Liver (tissue), 9 donors: ENCODE measurements around the gene TMC2. TPM values are rescaled to one million over a fixed set of nuclear protein-coding genes. Genes with fewer than 3 reads are reported as not detected.

Experiments
- DNase-seq: peaks from one replicate; pipeline ENCODE4 v3.0.0-alpha.2; 2017; ENCODE audit warnings: low spot score
- H3K27ac ChIP-seq, 2 donors: one replicate each; pipeline ENCODE4 v1.7.0; 2013; ENCODE audit warnings: inconsistent platforms in 2 of 2, low read length in 2 of 2, control low read depth in 1 of 2, low read depth in 1 of 2, mild to moderate bottlenecking in 1 of 2
- H3K27me3 ChIP-seq, 4 donors: one replicate each; pipeline versions ENCODE4 v1.6.1 to v1.7.0; 2013; ENCODE audit warnings: low read length in 3 of 4, inconsistent platforms in 1 of 4, mild to moderate bottlenecking in 1 of 4, moderate library complexity in 1 of 4; ENCODE audit not compliant: control insufficient read depth in 4 of 4, insufficient read depth in 4 of 4
- H3K36me3 ChIP-seq, 4 donors: one replicate each; pipeline versions ENCODE4 v1.6.1 to v1.7.0; 2013; ENCODE audit warnings: low read length in 3 of 4, mild to moderate bottlenecking in 3 of 4, low read depth in 1 of 4, moderate library complexity in 1 of 4; ENCODE audit not compliant: control insufficient read depth in 4 of 4, insufficient read depth in 3 of 4
- H3K4me1 ChIP-seq, 4 donors: one replicate each; pipeline versions ENCODE4 v1.6.1 to v1.7.0; 2013; ENCODE audit warnings: low read length in 3 of 4, mild to moderate bottlenecking in 3 of 4, moderate library complexity in 1 of 4; ENCODE audit not compliant: control insufficient read depth in 4 of 4, insufficient read depth in 4 of 4
- H3K4me3 ChIP-seq, 3 donors: one replicate each; pipeline versions ENCODE4 v1.6.1 to v1.7.0; 2013; ENCODE audit warnings: low read length in 3 of 3, control low read depth in 1 of 3, low read depth in 1 of 3, mild to moderate bottlenecking in 1 of 3
- H3K9ac ChIP-seq, 2 donors: one replicate each; pipeline ENCODE4 v1.7.0; 2013; ENCODE audit warnings: low read length in 2 of 2, mild to moderate bottlenecking in 2 of 2, moderate library complexity in 2 of 2, control low read depth in 1 of 2, low read depth in 1 of 2
- H3K9me3 ChIP-seq, 4 donors: one replicate each; pipeline versions ENCODE4 v1.6.1 to v1.7.0; 2013; ENCODE audit warnings: low read length in 3 of 4; ENCODE audit not compliant: control insufficient read depth in 4 of 4
- EGR1 ChIP-seq, 2 donors: IDR thresholded peaks; 2 replicates each; pipeline ENCODE4 v1.6.1; 2016 to 2018; ENCODE audit warnings: antibody characterized with exemption in 2 of 2, low read depth in 2 of 2
- FOXA1 ChIP-seq: IDR thresholded peaks from 2 replicates; pipeline ENCODE4 v1.6.1; 2016; ENCODE audit warnings: antibody characterized with exemption
- FOXA2 ChIP-seq: IDR thresholded peaks from 2 replicates; pipeline ENCODE4 v1.6.1; 2016; ENCODE audit warnings: antibody characterized with exemption
- GABPA ChIP-seq, 2 donors: IDR thresholded peaks in 1 of 2; conservative IDR thresholded peaks in 1 of 2; 2 replicates each; pipeline ENCODE4 v1.6.1; 2016; ENCODE audit warnings: antibody characterized with exemption in 2 of 2, mild to moderate bottlenecking in 1 of 2, moderate library complexity in 1 of 2
- HNF4A ChIP-seq, 2 donors: conservative IDR thresholded peaks; 2 replicates each; pipeline ENCODE4 v1.6.1; 2016; ENCODE audit warnings: antibody characterized with exemption in 2 of 2, mild to moderate bottlenecking in 2 of 2
- JUND ChIP-seq, 2 donors: IDR thresholded peaks; 2 replicates each; pipeline ENCODE4 v1.6.1; 2016; ENCODE audit warnings: antibody characterized with exemption in 2 of 2
- MAX ChIP-seq: IDR thresholded peaks from 2 replicates; pipeline ENCODE4 v1.6.1; 2016; ENCODE audit warnings: antibody characterized with exemption
- NR2F2 ChIP-seq: IDR thresholded peaks from 2 replicates; pipeline ENCODE4 v1.6.1; 2016; ENCODE audit warnings: antibody characterized with exemption
- RAD21 ChIP-seq, 2 donors: IDR thresholded peaks; 2 replicates each; pipeline ENCODE4 v1.6.1; 2016; ENCODE audit warnings: antibody characterized with exemption in 2 of 2, mild to moderate bottlenecking in 2 of 2
- SP1 ChIP-seq: IDR thresholded peaks from 2 replicates; pipeline ENCODE4 v1.6.1; 2018; ENCODE audit warnings: antibody characterized with exemption, mild to moderate bottlenecking
- TAF1 ChIP-seq: conservative IDR thresholded peaks from 2 replicates; pipeline ENCODE4 v1.6.1; 2016; ENCODE audit warnings: antibody characterized with exemption, mild to moderate bottlenecking
- YY1 ChIP-seq: IDR thresholded peaks from 2 replicates; pipeline ENCODE4 v1.6.1; 2016; ENCODE audit warnings: antibody characterized with exemption, mild to moderate bottlenecking
- ZBTB33 ChIP-seq: IDR thresholded peaks from 2 replicates; pipeline ENCODE4 v1.6.1; 2016; ENCODE audit warnings: antibody characterized with exemption
- WGBS: extraction: QIAGEN DNeasy Blood & Tissue Kit; methylation state at CpG from one replicate; pipeline ENCODE4 v1.1.7; 2013; 5-methylcytosine and 5-hydroxymethylcytosine counted together
- polyA plus RNA-seq, 2 donors: library from polyadenylated mRNA; stranded (reverse) in 1 of 2; unstranded in 1 of 2; fragments of 200-250 nt in 1 of 2; fragments of >200 nt in 1 of 2; fragmentation: Nextera tagmentation in 1 of 2; extraction: Ambion mirVana in 1 of 2; gene quantifications; one replicate each; pipeline versions ENCODE4 v1.2.1 to v1.2.3, GENCODE V29; 2013 to 2015
- total RNA-seq, 2 donors: library from RNA; depleted of rRNA; stranded (reverse); fragments of >200 nt; gene quantifications; one replicate each; pipeline ENCODE4 v1.2.3, GENCODE V29; 2014
- TF ChIP-seq, protein P1 (sequence below): fragments of 150-350 bp; IDR thresholded peaks from 2 replicates; pipeline ENCODE4 v1.5.1; 2017; ENCODE audit warnings: improper control_type of control experiment, low read depth, low read length; ENCODE audit not compliant: missing input control
- TF ChIP-seq, protein P2 (sequence below): IDR thresholded peaks from 2 replicates; pipeline ENCODE4 v1.6.1; 2016; ENCODE audit warnings: antibody characterized with exemption
- donor health status: healthy.
- donor health status: healthy.
- donor health status: healthy.
- donor health status: healthy.
- donor health status: healthy.

The TMC2 gene
- total and polyA plus RNA-seq, 4 donors: not detected

DNA sequence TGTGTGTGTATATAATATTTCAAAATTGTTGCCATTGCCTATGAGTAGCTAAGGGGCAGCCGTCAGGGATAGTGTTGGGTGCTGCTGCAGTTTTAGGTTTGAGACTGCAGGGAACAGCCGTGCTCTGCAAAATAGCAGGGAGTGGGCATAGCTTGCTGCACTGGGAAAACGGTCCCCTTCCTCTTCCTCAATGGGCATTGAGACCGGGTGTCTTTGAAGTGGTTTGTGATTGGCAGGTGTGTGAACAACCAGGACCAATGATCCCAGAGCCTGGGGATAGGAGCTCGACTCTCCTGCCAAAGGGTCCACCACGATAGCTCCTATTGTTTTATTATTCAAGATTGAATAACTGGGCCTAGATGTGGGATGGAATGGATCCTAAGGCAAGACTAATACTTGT, 151.1 kb downstream of the TMC2 start:
- Histone ChIP-seq H3K4me1 (peaks cover 1 to 6% (median 5%) of the 10 kb centered on the region in 4 donors), H3K4me3 (no peak overlapping the region), H3K9ac (no peak overlapping the region), H3K27me3 (peaks cover 0 to 7% (median 1%) of the 10 kb centered on the region in 4 donors), H3K27ac (no peak overlapping the region), H3K9me3 (no peaks in the 10 kb centered on the region), H3K36me3 (no peaks in the 10 kb centered on the region)
- no peak for DNase-seq
- TF ChIP-seq RAD21 (IDR thresholded peaks at IDR 0.05) (no peak), FOXA1 (no peak), FOXA2 (no peak)
- WGBS: 39% methylated on average over 6 of the region's 6 CpGs

GRCh38 chr20:2688041-2688591, 151.7 kb downstream of the TMC2 start:
- TF ChIP-seq FOXA2 (no peak), YY1 (no peak), TAF1 (no peak), ZBTB33 (no peak), JUND (IDR thresholded peaks at IDR 0.05) (no peak), MAX (no peak), GABPA (IDR thresholded peaks at IDR 0.05 in 1 of 2, conservative IDR thresholded peaks at IDR 0.05 in 1 of 2) (no peak), RAD21 (IDR thresholded peaks at IDR 0.05) (peak; percentile 73 to 82), FOXA1 (no peak), NR2F2 (no peak)
- TF ChIP-seq, protein P1, sequence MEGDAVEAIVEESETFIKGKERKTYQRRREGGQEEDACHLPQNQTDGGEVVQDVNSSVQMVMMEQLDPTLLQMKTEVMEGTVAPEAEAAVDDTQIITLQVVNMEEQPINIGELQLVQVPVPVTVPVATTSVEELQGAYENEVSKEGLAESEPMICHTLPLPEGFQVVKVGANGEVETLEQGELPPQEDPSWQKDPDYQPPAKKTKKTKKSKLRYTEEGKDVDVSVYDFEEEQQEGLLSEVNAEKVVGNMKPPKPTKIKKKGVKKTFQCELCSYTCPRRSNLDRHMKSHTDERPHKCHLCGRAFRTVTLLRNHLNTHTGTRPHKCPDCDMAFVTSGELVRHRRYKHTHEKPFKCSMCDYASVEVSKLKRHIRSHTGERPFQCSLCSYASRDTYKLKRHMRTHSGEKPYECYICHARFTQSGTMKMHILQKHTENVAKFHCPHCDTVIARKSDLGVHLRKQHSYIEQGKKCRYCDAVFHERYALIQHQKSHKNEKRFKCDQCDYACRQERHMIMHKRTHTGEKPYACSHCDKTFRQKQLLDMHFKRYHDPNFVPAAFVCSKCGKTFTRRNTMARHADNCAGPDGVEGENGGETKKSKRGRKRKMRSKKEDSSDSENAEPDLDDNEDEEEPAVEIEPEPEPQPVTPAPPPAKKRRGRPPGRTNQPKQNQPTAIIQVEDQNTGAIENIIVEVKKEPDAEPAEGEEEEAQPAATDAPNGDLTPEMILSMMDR: peak; percentile 55
- TF ChIP-seq, protein P2, sequence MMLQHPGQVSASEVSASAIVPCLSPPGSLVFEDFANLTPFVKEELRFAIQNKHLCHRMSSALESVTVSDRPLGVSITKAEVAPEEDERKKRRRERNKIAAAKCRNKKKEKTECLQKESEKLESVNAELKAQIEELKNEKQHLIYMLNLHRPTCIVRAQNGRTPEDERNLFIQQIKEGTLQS: no peak
- H3K9me3 ChIP-seq: no peaks in the 10 kb centered on the region
- H3K27me3 ChIP-seq: peaks cover 0 to 7% (median 1%) of the 10 kb centered on the region in 4 donors
- peak; percentile 58 for DNase-seq
- no peak overlapping the region for H3K27ac ChIP-seq
- H3K36me3 ChIP-seq: no peaks in the 10 kb centered on the region
- H3K4me1 ChIP-seq: peaks cover 1 to 6% (median 5%) of the 10 kb centered on the region in 4 donors
- 19% methylated on average over 18 of the region's 18 CpGs for WGBS
- no peak overlapping the region for H3K9ac ChIP-seq
- H3K4me3 ChIP-seq: no peak overlapping the region

DNA sequence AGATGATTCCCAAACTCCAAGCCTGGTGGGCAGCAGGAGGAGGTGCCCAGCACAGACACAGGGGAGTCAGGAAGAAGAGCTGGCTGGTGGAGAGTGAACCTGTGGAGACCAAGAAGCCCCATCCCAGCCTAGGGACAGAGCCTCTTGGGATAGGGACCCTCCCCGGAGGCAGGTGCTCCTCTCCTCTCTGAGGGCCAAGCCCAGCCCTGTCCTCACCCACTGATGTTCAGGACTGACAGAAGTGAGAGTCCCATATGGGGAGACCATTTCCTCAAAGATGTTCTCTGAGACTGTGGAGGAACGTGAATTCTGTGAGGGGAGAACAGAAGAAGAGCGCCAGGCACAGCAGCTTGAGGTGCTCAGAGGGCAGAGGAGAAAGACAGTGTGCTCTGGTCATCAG, 153.8 kb downstream of the TMC2 start:
- H3K4me3 ChIP-seq: no peak overlapping the region
- H3K9me3 ChIP-seq: no peaks in the 10 kb centered on the region
- peaks cover 0 to 8% (median 1%) of the 10 kb centered on the region in 4 donors for H3K27me3 ChIP-seq
- TF ChIP-seq SP1: no peak
- TF ChIP-seq GABPA (IDR thresholded peaks at IDR 0.05 in 1 of 2, conservative IDR thresholded peaks at IDR 0.05 in 1 of 2): no peak
- TF ChIP-seq YY1: no peak
- TF ChIP-seq EGR1 (IDR thresholded peaks at IDR 0.05; ENCODE audit: low read depth in 2 of 2): no peak
- no peak for TF ChIP-seq RAD21 (IDR thresholded peaks at IDR 0.05)
- TF ChIP-seq, protein P2: no peak
- TF ChIP-seq TAF1: no peak
- no peak for TF ChIP-seq HNF4A (conservative IDR thresholded peaks at IDR 0.05)
- TF ChIP-seq FOXA1: no peak
- TF ChIP-seq MAX: no peak
- TF ChIP-seq JUND (IDR thresholded peaks at IDR 0.05): no peak
- 80% methylated on average over 3 of the region's 3 CpGs for WGBS
- no peak overlapping the region for H3K9ac ChIP-seq
- DNase-seq: no peak
- H3K36me3 ChIP-seq: no peaks in the 10 kb centered on the region
- H3K4me1 ChIP-seq: peaks cover 4 to 7% (median 6%) of the 10 kb centered on the region in 4 donors
- H3K27ac ChIP-seq: no peak overlapping the region
